ENCODE data around the gene DCC. TPM values are rescaled to one million over a fixed set of nuclear protein-coding genes. Genes with fewer than 3 reads are reported as not detected.
A peak's percentile ranks its signal among the peaks of the same experiment; 100 is the strongest.

Gene DCC
- total and polyA plus RNA-seq, 2 experiments from 2014 or later, result not detected

- H2AFZ ChIP-seq, result no peak overlapping the region
- H3K9ac ChIP-seq, result no peak overlapping the region
Measured at GRCh38 chr18:52341103-52341432, 1.1 kb downstream of the DCC start.

GRCh38 chr18:52341608-52342381 is 1.8 kb downstream of the DCC start:
- no peaks in the 10 kb centered on the region for H3F3A ChIP-seq (ENCODE audit: insufficient read depth)
- peaks cover 44% of the 10 kb centered on the region for H3K27me3 ChIP-seq (replicated peaks; ENCODE audit: insufficient read depth)
- H3K9me3 ChIP-seq (ENCODE audit: low read depth), result no peaks in the 10 kb centered on the region
- 3 to 5% methylated on average over 34 to 45 of the region's 45 CpGs for WGBS, 2 experiments (ENCODE audit: low coverage in 1 of 2, low lambda C conversion rate in 2 of 2, missing lambda C conversion rate in 2 of 2)
- H3K4me3 ChIP-seq, result no peak overlapping the region
- peak; percentile 12 for DNase-seq
- in situ Hi-C loops (cut with MboI), result no loop called here
- H3K4me1 ChIP-seq (ENCODE audit: insufficient read depth), result no peaks in the 10 kb centered on the region
- no peak overlapping the region for H3K4me2 ChIP-seq (ENCODE audit: unreplicated experiment)
- H3K9me2 ChIP-seq (ENCODE audit: insufficient read depth), result no peaks in the 10 kb centered on the region
- H2AFZ ChIP-seq, result no peak overlapping the region
- no peaks in the 10 kb centered on the region for H4K20me1 ChIP-seq (ENCODE audit: insufficient read depth)
- H3K27ac ChIP-seq, result no peak overlapping the region
- no peaks in the 10 kb centered on the region for H3K36me3 ChIP-seq (ENCODE audit: low read depth)
- H3K79me2 ChIP-seq (ENCODE audit: insufficient read depth), result no peaks in the 10 kb centered on the region
- TF ChIP-seq EZH2 (IDR thresholded peaks at IDR 0.05; ENCODE audit: insufficient read depth, poor library complexity, severe bottlenecking), result peak; percentile 32
- TF ChIP-seq EZH2phosphoT487 (IDR thresholded peaks at IDR 0.05; ENCODE audit: insufficient read depth, low read depth), result no peak
- no peak overlapping the region for H3K9ac ChIP-seq

More at GRCh38 chr18:52341103-52341432, 1.1 kb downstream of the DCC start:
- WGBS, 2 experiments (ENCODE audit: low coverage in 1 of 2, low lambda C conversion rate in 2 of 2, missing lambda C conversion rate in 2 of 2), result 1 to 5% methylated on average over 7 of the region's 7 CpGs
- peaks cover 44% of the 10 kb centered on the region for H3K27me3 ChIP-seq (replicated peaks; ENCODE audit: insufficient read depth)
- in situ Hi-C loops (cut with MboI), result no loop called here
- DNase-seq, result no peak
- H3K4me1 ChIP-seq (ENCODE audit: insufficient read depth), result no peaks in the 10 kb centered on the region
- H3K9me2 ChIP-seq (ENCODE audit: insufficient read depth), result no peaks in the 10 kb centered on the region
- H3K9me3 ChIP-seq (ENCODE audit: low read depth), result no peaks in the 10 kb centered on the region
- no peaks in the 10 kb centered on the region for H3K79me2 ChIP-seq (ENCODE audit: insufficient read depth)
- H3K4me2 ChIP-seq (ENCODE audit: unreplicated experiment), result no peak overlapping the region
- H3K27ac ChIP-seq, result no peak overlapping the region
- TF ChIP-seq EZH2 (IDR thresholded peaks at IDR 0.05; ENCODE audit: insufficient read depth, poor library complexity, severe bottlenecking) (no peak), EZH2phosphoT487 (IDR thresholded peaks at IDR 0.05; ENCODE audit: insufficient read depth, low read depth) (no peak)
- H4K20me1 ChIP-seq (ENCODE audit: insufficient read depth), result no peaks in the 10 kb centered on the region
- H3K4me3 ChIP-seq, result no peak overlapping the region
- H3F3A ChIP-seq (ENCODE audit: insufficient read depth), result no peaks in the 10 kb centered on the region
- no peaks in the 10 kb centered on the region for H3K36me3 ChIP-seq (ENCODE audit: low read depth)

GRCh38 chr18:52342456-52342855 is 2.5 kb downstream of the DCC start:
- H3K36me3 ChIP-seq (ENCODE audit: low read depth), result no peaks in the 10 kb centered on the region
- no peaks in the 10 kb centered on the region for H4K20me1 ChIP-seq (ENCODE audit: insufficient read depth)
- in situ Hi-C loops (cut with MboI), result no loop called here
- no peaks in the 10 kb centered on the region for H3K9me2 ChIP-seq (ENCODE audit: insufficient read depth)
- H3K79me2 ChIP-seq (ENCODE audit: insufficient read depth), result no peaks in the 10 kb centered on the region
- H3K4me3 ChIP-seq, result no peak overlapping the region
- H3K4me1 ChIP-seq (ENCODE audit: insufficient read depth), result no peaks in the 10 kb centered on the region
- no peak overlapping the region for H3K4me2 ChIP-seq (ENCODE audit: unreplicated experiment)
- no peak for DNase-seq
- no peaks in the 10 kb centered on the region for H3K9me3 ChIP-seq (ENCODE audit: low read depth)
- 71 to 79% methylated on average over 6 of the region's 6 CpGs for WGBS, 2 experiments (ENCODE audit: low coverage in 1 of 2, low lambda C conversion rate in 2 of 2, missing lambda C conversion rate in 2 of 2)
- no peak for TF ChIP-seq EZH2 (IDR thresholded peaks at IDR 0.05; ENCODE audit: insufficient read depth, poor library complexity, severe bottlenecking)
- no peak for TF ChIP-seq EZH2phosphoT487 (IDR thresholded peaks at IDR 0.05; ENCODE audit: insufficient read depth, low read depth)
- H3K9ac ChIP-seq, result no peak overlapping the region
- H3K27ac ChIP-seq, result no peak overlapping the region
- H3K27me3 ChIP-seq (replicated peaks; ENCODE audit: insufficient read depth), result peaks cover 44% of the 10 kb centered on the region
- H3F3A ChIP-seq (ENCODE audit: insufficient read depth), result no peaks in the 10 kb centered on the region
- H2AFZ ChIP-seq, result no peak overlapping the region

GRCh38 chr18:52343138-52343537 is 3.1 kb downstream of the DCC start:
- no peaks in the 10 kb centered on the region for H3K9me3 ChIP-seq (ENCODE audit: low read depth)
- no peaks in the 10 kb centered on the region for H4K20me1 ChIP-seq (ENCODE audit: insufficient read depth)
- no peak overlapping the region for H2AFZ ChIP-seq
- no peak overlapping the region for H3K4me2 ChIP-seq (ENCODE audit: unreplicated experiment)
- H3K79me2 ChIP-seq (ENCODE audit: insufficient read depth), result no peaks in the 10 kb centered on the region
- no peak for DNase-seq
- H3K4me1 ChIP-seq (ENCODE audit: insufficient read depth), result no peaks in the 10 kb centered on the region
- WGBS, 2 experiments (ENCODE audit: low coverage in 1 of 2, low lambda C conversion rate in 2 of 2, missing lambda C conversion rate in 2 of 2), result 57 to 67% methylated on average over 2 of the region's 2 CpGs
- H3K9me2 ChIP-seq (ENCODE audit: insufficient read depth), result no peaks in the 10 kb centered on the region
- no peak overlapping the region for H3K27ac ChIP-seq
- in situ Hi-C loops (cut with MboI), result no loop called here
- TF ChIP-seq EZH2phosphoT487 (IDR thresholded peaks at IDR 0.05; ENCODE audit: insufficient read depth, low read depth), result no peak
- TF ChIP-seq EZH2 (IDR thresholded peaks at IDR 0.05; ENCODE audit: insufficient read depth, poor library complexity, severe bottlenecking), result no peak
- H3K9ac ChIP-seq, result no peak overlapping the region
- H3K27me3 ChIP-seq (replicated peaks; ENCODE audit: insufficient read depth), result peaks cover 44% of the 10 kb centered on the region
- H3K4me3 ChIP-seq, result no peak overlapping the region
- H3K36me3 ChIP-seq (ENCODE audit: low read depth), result no peaks in the 10 kb centered on the region
- no peaks in the 10 kb centered on the region for H3F3A ChIP-seq (ENCODE audit: insufficient read depth)
